SU-DHL-6 (cell line): Measurements from ENCODE around the gene PTGER1.

ENCODE experiments used
- EZH2phosphoT487 ChIP-seq: fragments of 200-600 bp; sonication (generic), shearing (Covaris generic); conservative IDR thresholded peaks from 2 replicates; pipeline ENCODE4 v1.6.1; 2018; ENCODE audit warnings: mild to moderate bottlenecking, antibody characterized with exemption, low read length, moderate library complexity, mixed read lengths
- TF ChIP-seq, protein P1 (sequence below): fragments of 200-600 bp; sonication (generic); IDR thresholded peaks from one replicate; pipeline ENCODE4 v1.5.1; 2017; ENCODE audit warnings: antibody characterized with exemption, mild to moderate bottlenecking, low read length, moderate library complexity; ENCODE audit not compliant: insufficient read depth, poor library complexity, severe bottlenecking

DNA sequence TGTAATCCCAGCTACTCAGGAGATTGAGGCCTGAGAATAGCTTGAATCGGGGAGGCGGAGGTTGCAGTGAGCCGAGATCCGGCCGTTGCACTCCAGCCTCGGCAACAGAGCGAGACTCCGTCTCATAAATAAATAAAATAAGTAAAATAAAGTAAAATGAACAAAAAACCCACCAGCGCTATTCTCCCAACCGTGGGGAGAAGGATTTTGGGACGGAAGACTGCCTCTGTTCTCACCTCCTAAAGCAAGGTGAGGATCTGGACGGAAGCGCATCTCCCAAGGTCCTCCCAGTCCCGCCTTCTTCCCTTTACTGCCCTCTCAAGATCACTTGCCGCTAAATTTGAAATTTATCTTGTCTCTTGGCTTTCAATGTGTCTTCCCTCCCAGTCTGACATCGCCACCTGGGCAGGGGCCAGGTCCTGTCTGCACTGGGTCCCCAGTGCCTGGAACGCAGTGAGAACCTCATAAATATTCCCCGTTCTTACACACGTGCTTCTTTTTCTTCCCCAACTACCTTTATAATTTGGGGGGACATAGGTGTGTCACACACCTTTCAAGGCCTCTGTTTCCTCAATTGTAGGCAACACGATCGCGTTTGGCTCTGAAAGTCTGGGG, 44.2 kb upstream of the PTGER1 start:
- TF ChIP-seq, protein P1, sequence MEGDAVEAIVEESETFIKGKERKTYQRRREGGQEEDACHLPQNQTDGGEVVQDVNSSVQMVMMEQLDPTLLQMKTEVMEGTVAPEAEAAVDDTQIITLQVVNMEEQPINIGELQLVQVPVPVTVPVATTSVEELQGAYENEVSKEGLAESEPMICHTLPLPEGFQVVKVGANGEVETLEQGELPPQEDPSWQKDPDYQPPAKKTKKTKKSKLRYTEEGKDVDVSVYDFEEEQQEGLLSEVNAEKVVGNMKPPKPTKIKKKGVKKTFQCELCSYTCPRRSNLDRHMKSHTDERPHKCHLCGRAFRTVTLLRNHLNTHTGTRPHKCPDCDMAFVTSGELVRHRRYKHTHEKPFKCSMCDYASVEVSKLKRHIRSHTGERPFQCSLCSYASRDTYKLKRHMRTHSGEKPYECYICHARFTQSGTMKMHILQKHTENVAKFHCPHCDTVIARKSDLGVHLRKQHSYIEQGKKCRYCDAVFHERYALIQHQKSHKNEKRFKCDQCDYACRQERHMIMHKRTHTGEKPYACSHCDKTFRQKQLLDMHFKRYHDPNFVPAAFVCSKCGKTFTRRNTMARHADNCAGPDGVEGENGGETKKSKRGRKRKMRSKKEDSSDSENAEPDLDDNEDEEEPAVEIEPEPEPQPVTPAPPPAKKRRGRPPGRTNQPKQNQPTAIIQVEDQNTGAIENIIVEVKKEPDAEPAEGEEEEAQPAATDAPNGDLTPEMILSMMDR = no peak
- no peak for TF ChIP-seq EZH2phosphoT487
